ENCODE data around the gene PGPEP1. TPM values are rescaled to one million over a fixed set of nuclear protein-coding genes. Genes with fewer than 3 reads are reported as not detected.

PGPEP1 gene
- total and polyA plus RNA-seq, 4 donors, result 13.0 to 41.6 (median 15.0) TPM

DNA sequence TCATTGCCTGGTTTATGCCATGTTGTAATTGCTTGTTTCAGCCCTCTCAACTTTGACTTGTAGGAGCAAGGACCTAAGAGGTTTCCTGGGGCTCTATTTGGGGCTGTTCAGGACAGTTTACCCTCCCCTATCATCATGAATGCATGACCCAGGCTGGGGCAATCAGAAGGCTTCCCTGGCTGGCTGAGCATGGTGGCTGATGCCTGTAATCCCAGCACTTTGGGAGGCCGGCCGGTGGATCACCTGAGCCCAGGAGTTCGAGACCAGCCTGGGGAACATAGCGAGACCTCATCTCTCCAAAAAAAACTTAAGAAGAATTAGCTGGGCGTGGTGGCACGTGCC, 11.4 kb upstream of the PGPEP1 start:
- Histone ChIP-seq H3K27me3 (ENCODE audit: control insufficient read depth in 3 of 3, insufficient read depth in 3 of 3, low read length in 2 of 3) (no peaks in the 10 kb centered on the region), H3K4me3 (no peak overlapping the region), H3K9me3 (ENCODE audit: control insufficient read depth in 4 of 4, insufficient read depth in 3 of 4, low read length in 3 of 4) (no peaks in the 10 kb centered on the region), H3K36me3 (ENCODE audit: control insufficient read depth in 4 of 4, insufficient read depth in 4 of 4, low read length in 4 of 4) (no peaks in the 10 kb centered on the region), H3K4me1 (ENCODE audit: control insufficient read depth in 5 of 5, insufficient read depth in 5 of 5, low read length in 5 of 5) (peaks cover 0 to 9% (median 0%) of the 10 kb centered on the region in 5 donors), H3K27ac (ENCODE audit: low read depth in 1 of 2, low read length in 1 of 2) (peak overlapping the region; percentile 46 to 55), H3K9ac (ENCODE audit: insufficient read depth in 1 of 2, low read length in 2 of 2) (peak overlapping the region in 1 of 2 donors; percentile 5)
- TF ChIP-seq, protein P1, sequence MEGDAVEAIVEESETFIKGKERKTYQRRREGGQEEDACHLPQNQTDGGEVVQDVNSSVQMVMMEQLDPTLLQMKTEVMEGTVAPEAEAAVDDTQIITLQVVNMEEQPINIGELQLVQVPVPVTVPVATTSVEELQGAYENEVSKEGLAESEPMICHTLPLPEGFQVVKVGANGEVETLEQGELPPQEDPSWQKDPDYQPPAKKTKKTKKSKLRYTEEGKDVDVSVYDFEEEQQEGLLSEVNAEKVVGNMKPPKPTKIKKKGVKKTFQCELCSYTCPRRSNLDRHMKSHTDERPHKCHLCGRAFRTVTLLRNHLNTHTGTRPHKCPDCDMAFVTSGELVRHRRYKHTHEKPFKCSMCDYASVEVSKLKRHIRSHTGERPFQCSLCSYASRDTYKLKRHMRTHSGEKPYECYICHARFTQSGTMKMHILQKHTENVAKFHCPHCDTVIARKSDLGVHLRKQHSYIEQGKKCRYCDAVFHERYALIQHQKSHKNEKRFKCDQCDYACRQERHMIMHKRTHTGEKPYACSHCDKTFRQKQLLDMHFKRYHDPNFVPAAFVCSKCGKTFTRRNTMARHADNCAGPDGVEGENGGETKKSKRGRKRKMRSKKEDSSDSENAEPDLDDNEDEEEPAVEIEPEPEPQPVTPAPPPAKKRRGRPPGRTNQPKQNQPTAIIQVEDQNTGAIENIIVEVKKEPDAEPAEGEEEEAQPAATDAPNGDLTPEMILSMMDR (IDR thresholded peaks at IDR 0.05; ENCODE audit: control extremely low read depth, extremely low read depth), result no peak
- ATAC-seq (ENCODE audit: insufficient read depth, low FRiP score) (no peak), DNase-seq (no peak)
- 62 to 80% methylated on average over 6 of the region's 6 CpGs for WGBS, 2 donors

DNA sequence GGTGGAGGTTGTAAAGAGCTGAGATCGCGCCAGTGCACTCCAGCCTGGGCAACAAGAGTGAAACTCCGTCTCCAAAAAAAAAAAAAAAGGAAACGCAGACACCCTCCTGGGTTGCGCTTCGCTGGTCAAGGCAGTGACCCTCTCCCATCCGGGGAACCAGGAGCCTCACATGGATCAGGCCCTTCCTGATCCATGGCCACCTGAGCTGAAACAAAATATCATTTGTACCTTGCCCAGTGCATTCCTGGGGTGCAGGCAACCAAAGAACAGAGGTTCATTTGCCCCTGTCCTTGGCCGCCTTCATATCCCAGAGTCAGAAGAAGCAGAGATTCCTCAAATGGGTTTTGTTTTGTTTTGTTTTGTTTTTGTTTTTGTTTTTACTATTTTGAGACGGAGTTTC, 9.5 kb upstream of the PGPEP1 start:
- no peak overlapping the region for H3K4me3 ChIP-seq
- H3K9me3 ChIP-seq (ENCODE audit: control insufficient read depth in 4 of 4, insufficient read depth in 3 of 4, low read length in 3 of 4), result no peaks in the 10 kb centered on the region
- H3K4me1 ChIP-seq (ENCODE audit: control insufficient read depth in 5 of 5, insufficient read depth in 5 of 5, low read length in 5 of 5), result peaks cover 0 to 9% (median 0%) of the 10 kb centered on the region in 5 donors
- H3K27ac ChIP-seq (ENCODE audit: low read depth in 1 of 2, low read length in 1 of 2), result no peak overlapping the region
- H3K9ac ChIP-seq (ENCODE audit: insufficient read depth in 1 of 2, low read length in 2 of 2), result no peak overlapping the region
- ATAC-seq (ENCODE audit: insufficient read depth, low FRiP score), result no peak
- TF ChIP-seq, protein P1 (IDR thresholded peaks at IDR 0.05; ENCODE audit: control extremely low read depth, extremely low read depth), result no peak
- DNase-seq, result no peak
- no peaks in the 10 kb centered on the region for H3K27me3 ChIP-seq (ENCODE audit: control insufficient read depth in 3 of 3, insufficient read depth in 3 of 3, low read length in 2 of 3)
- WGBS, 2 donors, result 86 to 92% methylated on average over 9 of the region's 9 CpGs
- H3K36me3 ChIP-seq (ENCODE audit: control insufficient read depth in 4 of 4, insufficient read depth in 4 of 4, low read length in 4 of 4), result no peaks in the 10 kb centered on the region

DNA sequence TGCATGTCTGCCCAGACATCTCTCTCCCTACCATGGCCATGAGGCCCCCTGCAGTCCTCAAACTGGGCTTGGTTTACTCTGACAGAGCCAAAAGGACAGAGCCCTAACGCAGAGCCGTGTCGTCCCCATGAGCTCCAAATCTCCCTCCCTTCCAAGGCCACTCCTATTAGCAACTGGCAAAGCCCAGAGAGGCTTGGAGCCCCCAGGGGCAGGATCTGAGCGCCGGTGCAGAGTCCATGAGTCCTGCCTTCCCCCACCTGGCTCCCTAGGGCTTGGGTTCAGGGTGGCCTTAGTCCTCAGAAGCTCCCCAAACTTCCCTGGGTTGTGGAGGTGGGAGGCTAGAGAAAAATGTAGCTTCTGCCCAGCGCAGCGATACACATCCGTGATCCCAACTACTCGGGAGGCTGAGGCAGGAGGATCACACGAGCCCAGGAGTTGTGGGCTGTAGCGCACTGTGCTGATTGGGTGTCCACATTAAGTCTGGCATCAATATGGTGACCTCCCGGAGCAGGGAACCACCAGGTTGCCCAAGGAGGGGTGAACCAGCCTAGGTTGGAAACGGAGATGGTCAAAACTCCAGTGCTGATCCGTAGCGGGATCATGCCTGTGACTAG, 7.4 kb upstream of the PGPEP1 start:
- H3K36me3 ChIP-seq (ENCODE audit: control insufficient read depth in 4 of 4, insufficient read depth in 4 of 4, low read length in 4 of 4), result no peaks in the 10 kb centered on the region
- no peak overlapping the region for H3K9ac ChIP-seq (ENCODE audit: insufficient read depth in 1 of 2, low read length in 2 of 2)
- peaks cover 0 to 9% (median 0%) of the 10 kb centered on the region in 5 donors for H3K4me1 ChIP-seq (ENCODE audit: control insufficient read depth in 5 of 5, insufficient read depth in 5 of 5, low read length in 5 of 5)
- H3K27me3 ChIP-seq (ENCODE audit: control insufficient read depth in 3 of 3, insufficient read depth in 3 of 3, low read length in 2 of 3), result no peaks in the 10 kb centered on the region
- no peaks in the 10 kb centered on the region for H3K9me3 ChIP-seq (ENCODE audit: control insufficient read depth in 4 of 4, insufficient read depth in 3 of 4, low read length in 3 of 4)
- DNase-seq, result no peak
- ATAC-seq (ENCODE audit: insufficient read depth, low FRiP score), result no peak
- H3K4me3 ChIP-seq, result no peak overlapping the region
- no peak overlapping the region for H3K27ac ChIP-seq (ENCODE audit: low read depth in 1 of 2, low read length in 1 of 2)
- TF ChIP-seq, protein P1 (IDR thresholded peaks at IDR 0.05; ENCODE audit: control extremely low read depth, extremely low read depth), result no peak
- WGBS, 2 donors, result 83 to 90% methylated on average over 15 of the region's 15 CpGs

DNA sequence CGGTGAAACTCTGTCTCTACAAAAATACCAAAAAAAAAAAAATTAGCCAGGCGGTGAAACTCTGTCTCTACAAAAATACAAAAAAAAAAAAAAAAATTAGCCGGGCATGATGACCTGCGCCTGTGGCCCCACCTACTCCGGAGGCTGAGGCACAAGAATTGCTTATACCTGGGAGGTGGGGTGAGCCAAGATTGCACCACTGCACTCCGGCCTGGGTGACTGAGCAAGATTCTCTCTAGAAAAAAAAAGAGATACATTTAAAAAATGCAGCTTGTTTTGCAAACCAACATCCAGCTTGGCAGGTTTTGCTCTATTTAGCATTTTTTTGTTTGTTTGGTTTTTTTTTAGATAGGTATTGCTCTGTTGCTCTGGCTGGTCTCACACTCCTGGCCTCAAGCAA, 6.7 kb upstream of the PGPEP1 start:
- 78 to 81% methylated on average over 6 of the region's 6 CpGs for WGBS, 2 donors
- TF ChIP-seq, protein P1 (IDR thresholded peaks at IDR 0.05; ENCODE audit: control extremely low read depth, extremely low read depth), result no peak
- ATAC-seq (ENCODE audit: insufficient read depth, low FRiP score) (no peak), DNase-seq (no peak)
- no peaks in the 10 kb centered on the region for H3K36me3 ChIP-seq (ENCODE audit: control insufficient read depth in 4 of 4, insufficient read depth in 4 of 4, low read length in 4 of 4)
- H3K9ac ChIP-seq (ENCODE audit: insufficient read depth in 1 of 2, low read length in 2 of 2), result no peak overlapping the region
- no peak overlapping the region for H3K4me3 ChIP-seq
- peaks cover 0 to 7% (median 0%) of the 10 kb centered on the region in 5 donors for H3K4me1 ChIP-seq (ENCODE audit: control insufficient read depth in 5 of 5, insufficient read depth in 5 of 5, low read length in 5 of 5)
- no peaks in the 10 kb centered on the region for H3K27me3 ChIP-seq (ENCODE audit: control insufficient read depth in 3 of 3, insufficient read depth in 3 of 3, low read length in 2 of 3)
- H3K27ac ChIP-seq (ENCODE audit: low read depth in 1 of 2, low read length in 1 of 2), result no peak overlapping the region
- no peaks in the 10 kb centered on the region for H3K9me3 ChIP-seq (ENCODE audit: control insufficient read depth in 4 of 4, insufficient read depth in 3 of 4, low read length in 3 of 4)

Data from lung (tissue), 12 donors.